HFF-Myc (cell line): ENCODE measurements around the gene RAP1GDS1.

ENCODE experiments used
- DNase-seq: peaks from one replicate; pipeline ENCODE4 v3.0.0-alpha.2; 2011; ENCODE audit warnings: low read depth; ENCODE audit errors: extremely low read depth
- H3K4me3 ChIP-seq: replicated peaks from 2 replicates; pipeline ENCODE4 v1.5.1; 2011; ENCODE audit warnings: low read depth, mild to moderate bottlenecking, control low read depth, low read length
- CTCF ChIP-seq: IDR thresholded peaks from 2 replicates; pipeline ENCODE4 v1.5.1; 2012; ENCODE audit warnings: mild to moderate bottlenecking, low read depth, low read length, control low read depth; ENCODE audit errors: missing control alignments

Gene RAP1GDS1

DNA sequence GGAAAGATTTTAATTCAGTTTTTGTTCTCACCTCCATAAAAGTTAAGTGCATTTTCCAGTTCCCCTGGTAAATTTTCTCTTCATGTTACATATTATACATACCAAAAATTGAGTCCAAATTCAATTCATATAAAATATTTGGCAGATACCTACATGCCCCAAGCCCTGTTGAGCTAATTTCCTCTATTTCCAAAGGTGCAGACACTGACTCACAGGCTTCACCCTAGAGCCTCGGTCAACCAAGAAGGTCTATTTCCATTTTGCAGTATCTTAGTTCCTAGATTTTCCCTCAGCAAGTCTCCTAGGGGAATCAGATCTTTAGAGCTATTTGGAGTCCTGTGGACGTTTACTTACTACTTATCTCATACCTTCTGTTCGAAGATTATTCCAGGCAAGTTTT, 222.8 kb downstream of the RAP1GDS1 start:
- DNase-seq = no peak
- no peak overlapping the region for H3K4me3 ChIP-seq
- TF ChIP-seq CTCF = no peak

- no peak for DNase-seq
- no peak overlapping the region for H3K4me3 ChIP-seq
- TF ChIP-seq CTCF = no peak
Observed at GRCh38 chr4:98485816-98486345, 224.7 kb downstream of the RAP1GDS1 start.

DNA sequence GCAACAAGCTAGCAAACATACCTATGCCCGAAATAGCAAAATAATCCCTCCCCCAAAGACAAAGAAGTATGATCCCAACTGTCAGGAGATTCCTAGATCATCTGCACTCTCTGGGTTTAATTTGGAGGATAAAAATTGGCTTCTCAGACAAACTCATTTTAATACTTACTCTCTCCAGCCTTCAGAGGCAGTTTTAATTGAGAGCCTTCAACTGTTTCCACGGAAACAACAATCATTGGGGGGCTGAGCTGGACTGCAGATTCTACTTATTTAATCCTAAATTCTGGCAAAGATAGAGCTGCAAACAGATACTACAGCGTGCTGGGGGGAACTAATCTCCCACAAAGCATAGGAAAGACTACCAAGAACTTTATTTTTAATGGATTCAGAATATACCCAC, 229.1 kb downstream of the RAP1GDS1 start:
- no peak for TF ChIP-seq CTCF
- DNase-seq = no peak
- H3K4me3 ChIP-seq = no peak overlapping the region

- no peak for DNase-seq
- no peak overlapping the region for H3K4me3 ChIP-seq
- TF ChIP-seq CTCF = no peak
Observed at GRCh38 chr4:98491899-98492559, 230.8 kb downstream of the RAP1GDS1 start.

- no peak overlapping the region for H3K4me3 ChIP-seq
- no peak for DNase-seq
- TF ChIP-seq CTCF = no peak
Observed at GRCh38 chr4:98493296-98493695, 232.1 kb downstream of the RAP1GDS1 start.
